ENCODE results near the gene LRRN1. TPM values are rescaled to one million over a fixed set of nuclear protein-coding genes. Genes with fewer than 3 reads are reported as not detected.

The LRRN1 gene
- total and polyA plus RNA-seq, 2 of the 4 experiments (the other 2 are of a cell fraction) = 0.18 to 0.41 TPM

- H3K4ac ChIP-seq (ENCODE audit: low read depth, low read length) = no peak overlapping the region
- H2AK5ac ChIP-seq (ENCODE audit: low read depth, low read length) = no peak overlapping the region
- H2BK15ac ChIP-seq (ENCODE audit: low read depth, low read length) = no peak overlapping the region
- H2BK120ac ChIP-seq (ENCODE audit: low read depth, low read length) = no peak overlapping the region
- no TSS peak for BruUV-seq (replicated peaks)
- H3K56ac ChIP-seq (ENCODE audit: extremely low read depth, insufficient read depth, low read length) = no peak overlapping the region
- no peak overlapping the region for H2BK20ac ChIP-seq (ENCODE audit: low read depth, low read length)
- no peak overlapping the region for H3K14ac ChIP-seq (replicated peaks; ENCODE audit: low read depth, low read length)
- H3K4me1 ChIP-seq (ENCODE audit: control insufficient read depth, insufficient read depth, low read length) = no peaks in the 10 kb centered on the region
- intact Hi-C loops (cut with micrococcal nuclease) (no loop called here), dilution Hi-C loops (cut with HindIII; ENCODE audit: low sequenced_read_pairs, unreplicated experiment) (no loop called here), in situ Hi-C loops (cut with MboI; ENCODE audit: low sequenced_read_pairs) (no loop called here)
- H3K18ac ChIP-seq (ENCODE audit: low read depth, low read length) = no peak overlapping the region
- no CpG with 5 or more reads among the region's 1 CpG for WGBS, 2 experiments (ENCODE audit: extremely low coverage in 2 of 2, insufficient read length in 1 of 2)
- TF ChIP-seq RCOR1 (IDR thresholded peaks at IDR 0.05; ENCODE audit: insufficient replicate concordance, low read length) (no peak), SMC3 (IDR thresholded peaks at IDR 0.05; ENCODE audit: low read depth, low read length) (no peak), FOS (IDR thresholded peaks at IDR 0.05; ENCODE audit: low read depth, low read length) (no peak), MXI1 (IDR thresholded peaks at IDR 0.05; ENCODE audit: borderline replicate concordance, low read depth, low read length) (no peak), NFE2L2 (IDR thresholded peaks at IDR 0.05; ENCODE audit: low read depth, low read length) (no peak), USF2 (IDR thresholded peaks at IDR 0.05; ENCODE audit: low read depth, low read length) (no peak), RFX5 (IDR thresholded peaks at IDR 0.05; ENCODE audit: low read depth, low read length) (no peak), CHD1 (IDR thresholded peaks at IDR 0.05; ENCODE audit: low read depth, low read length) (no peak), MAZ (IDR thresholded peaks at IDR 0.05; ENCODE audit: borderline replicate concordance, low read depth, low read length) (no peak), CTCF (conservative IDR thresholded peaks at IDR 0.05; ENCODE audit: low read depth, low read length) (no peak), RAD21 (IDR thresholded peaks at IDR 0.05; ENCODE audit: low read length) (no peak), MAFK (IDR thresholded peaks at IDR 0.05; ENCODE audit: low read depth, low read length) (no peak), BHLHE40 (IDR thresholded peaks at IDR 0.05; ENCODE audit: low read depth, low read length) (no peak), POLR2A (IDR thresholded peaks at IDR 0.05; ENCODE audit: low read depth, low read length) (no peak)
- no peak overlapping the region for H4K8ac ChIP-seq (ENCODE audit: low read depth in 2 of 2, low read length in 2 of 2)
- H3K9me3 ChIP-seq (ENCODE audit: control insufficient read depth, insufficient read depth, low read length) = peaks cover 8% of the 10 kb centered on the region
- H4K91ac ChIP-seq (ENCODE audit: insufficient read depth, low read depth, low read length) = no peak overlapping the region
- no peak overlapping the region for H4K5ac ChIP-seq (ENCODE audit: low read depth, low read length)
- H3K9me1 ChIP-seq (ENCODE audit: insufficient read depth, low read length) = no peaks in the 10 kb centered on the region
- H2AFZ ChIP-seq (replicated peaks; ENCODE audit: low read length, poor library complexity) = no peak overlapping the region
- no peak overlapping the region for H3K4me3 ChIP-seq (ENCODE audit: insufficient read depth, low read depth, low read length)
- no peak overlapping the region for H2BK5ac ChIP-seq (ENCODE audit: low read depth, low read length, poor library complexity, severe bottlenecking)
- no peaks in the 10 kb centered on the region for H3K27me3 ChIP-seq (ENCODE audit: control insufficient read depth, insufficient read depth, low read length)
- ChIA-PET POLR2A (ENCODE audit: unreplicated experiment) (no interaction called here), CTCF (no interaction called here)
- no peak overlapping the region for H3K27ac ChIP-seq (ENCODE audit: insufficient read depth, low read length)
- ATAC-seq (ENCODE audit: low read depth) (no peak), DNase-seq (no peak)
- no peak overlapping the region for H2AK9ac ChIP-seq (replicated peaks; ENCODE audit: low read depth, low read length, poor library complexity)
- no peaks in the 10 kb centered on the region for H4K20me1 ChIP-seq (ENCODE audit: insufficient read depth, low read length)
- no peaks in the 10 kb centered on the region for H3K79me1 ChIP-seq (ENCODE audit: low read depth in 1 of 2, low read length in 2 of 2)
- H3K9ac ChIP-seq (ENCODE audit: low read depth, low read length) = no peak overlapping the region
- H3K4me2 ChIP-seq (ENCODE audit: low read depth, low read length) = no peak overlapping the region
- no peak overlapping the region for H3K23ac ChIP-seq (ENCODE audit: low read depth, low read length)
- no peaks in the 10 kb centered on the region for H3K36me3 ChIP-seq (ENCODE audit: control insufficient read depth, insufficient read depth, low read length)
Observed at GRCh38 chr3:3853544-3853943, 54.3 kb downstream of the LRRN1 start.

Data from IMR-90 (cell line).